Ovary (tissue), 9 donors: Measurements from ENCODE around the gene ENOX2. TPM values are rescaled to one million over a fixed set of nuclear protein-coding genes. Genes with fewer than 3 reads are reported as not detected.

Experiments
- DNase-seq, 5 donors: peaks; one replicate each; pipeline ENCODE4 v3.0.0-alpha.2; 2019 to 2020
- H3K27ac ChIP-seq, 2 donors: fragments of 200-600 bp; one replicate each; pipeline versions ENCODE4 v1.5.1 to v1.8.0; 2019 to 2022
- H3K27me3 ChIP-seq: fragments of 200-600 bp; one replicate; pipeline ENCODE4 v1.8.0; 2022
- H3K36me3 ChIP-seq: fragments of 200-600 bp; sonication (generic); one replicate; pipeline ENCODE4 v1.5.1; 2019
- H3K4me1 ChIP-seq: one replicate; pipeline ENCODE4 v1.8.1; 2013; ENCODE audit warnings: mild to moderate bottlenecking, moderate library complexity; ENCODE audit not compliant: insufficient read depth
- H3K4me3 ChIP-seq: fragments of 200-600 bp; sonication (generic); one replicate; pipeline ENCODE4 v1.5.1; 2017
- H3K9me3 ChIP-seq, 2 donors: fragments of 200-600 bp in 1 of 2; sonication (generic) in 1 of 2; one replicate each; pipeline versions ENCODE4 v1.5.1 to v1.8.1; 2013 to 2019; ENCODE audit warnings: mild to moderate bottlenecking in 1 of 2, moderate library complexity in 1 of 2
- CTCF ChIP-seq, 3 donors: fragments of 450-650 bp in 2 of 3; fragments of 200-600 bp in 1 of 3; IDR thresholded peaks; one replicate each; pipeline versions ENCODE4 v1.5.1 to v1.8.0; 2016 to 2022; ENCODE audit warnings: antibody characterized with exemption in 3 of 3, mild to moderate bottlenecking in 1 of 3
- EP300 ChIP-seq: sonication (generic); formaldehyde crosslinking; IDR thresholded peaks from one replicate; pipeline ENCODE4 v1.6.1; 2017; ENCODE audit warnings: antibody characterized with exemption
- POLR2A ChIP-seq: fragments of 450-650 bp; IDR thresholded peaks from one replicate; pipeline ENCODE4 v1.6.1; 2017; ENCODE audit warnings: antibody characterized with exemption, mild to moderate bottlenecking, moderate library complexity
- WGBS, 3 donors: extraction: QIAGEN DNeasy Blood & Tissue Kit in 1 of 3; methylation state at CpG; one replicate each; pipeline versions ENCODE4 v1.1.5 to v1.1.7; 2013 to 2017; 5-methylcytosine and 5-hydroxymethylcytosine counted together
- intact Hi-C, 4 donors: fragments of 100-400 bp; cut with DNase I; formaldehyde crosslinking; loops; one replicate each; pipeline versions ENCODE4 v1.11.0 to v1.15.1; 2022 to 2023
- polyA plus RNA-seq, 2 donors: library from polyadenylated mRNA; stranded (reverse); fragments of 200-250 nt in 1 of 2; fragments of 350-450 nt in 1 of 2; fragmentation: Illumina TruSeq in 1 of 2; extraction: RNeasy Lipid Tissue Mini Kit (QIAGEN cat#74804) in 1 of 2; gene quantifications; one replicate each; pipeline ENCODE4 v1.2.3, GENCODE V29; 2013 to 2014
- total RNA-seq, 7 donors: library from RNA; depleted of rRNA in 2 of 7; stranded (reverse); fragments of >200 nt in 2 of 7; fragmentation: NEBNext Ultra II Directional in 3 of 7; extraction: Animal tissue kit (Norgen Biotek cat#: 25700) in 3 of 7; gene quantifications; one replicate each; pipeline versions ENCODE4 v1.1.0 to v1.2.4, GENCODE V29; 2016 to 2023
- donor health status: DM: no; HTN: no; CAD: no; lungs with moderate emphysema.
- donor health status: DM: no; HTN: no; CAD: no.
- donor health status: Bipolar disorder and iron deficiency.
- donor health status: DM: yes; HTN: yes; CAD: no.
- donor health status: DM: no; HTN: no; CAD: no.
- donor health status: DM: yes; HTN: yes; CAD: no.

Gene ENOX2
- total and polyA plus RNA-seq, 9 donors, result 5.4 to 17.8 (median 13.1) TPM

- intact Hi-C loops, result no loop called here
- H3K4me1 ChIP-seq, result no peaks in the 10 kb centered on the region
- DNase-seq, result no peak
- H3K27me3 ChIP-seq, result no peaks in the 10 kb centered on the region
- no peaks in the 10 kb centered on the region for H3K36me3 ChIP-seq
- TF ChIP-seq CTCF (IDR thresholded peaks at IDR 0.05), result no peak
- no peak for TF ChIP-seq EP300
- no peak for TF ChIP-seq POLR2A
- no peaks in the 10 kb centered on the region for H3K9me3 ChIP-seq
- H3K4me3 ChIP-seq, result no peak overlapping the region
- H3K27ac ChIP-seq, result no peak overlapping the region
- WGBS, 3 donors, result 26 to 39% (median 34%) methylated on average over 4 of the region's 4 CpGs
These were observed 248.5 kb downstream of the ENOX2 start for GRCh38 chrX:130654409-130654950.

GRCh38 chrX:130652824-130653578 lies 250.0 kb downstream of the ENOX2 start:
- Histone ChIP-seq H3K36me3 (no peaks in the 10 kb centered on the region), H3K4me3 (no peak overlapping the region), H3K9me3 (no peaks in the 10 kb centered on the region), H3K27me3 (no peaks in the 10 kb centered on the region), H3K27ac (no peak overlapping the region), H3K4me1 (no peaks in the 10 kb centered on the region)
- intact Hi-C loops, result no loop called here
- TF ChIP-seq CTCF (IDR thresholded peaks at IDR 0.05), result no peak
- no peak for TF ChIP-seq POLR2A
- TF ChIP-seq EP300, result no peak
- no peak for DNase-seq
- WGBS, 3 donors, result 78 to 82% (median 80%) methylated on average over 6 of the region's 6 CpGs

- DNase-seq, result no peak
These were observed 253.3 kb downstream of the ENOX2 start for GRCh38 chrX:130649738-130650137.

GRCh38 chrX:130647468-130647867 lies 255.5 kb downstream of the ENOX2 start:
- Histone ChIP-seq H3K36me3 (no peaks in the 10 kb centered on the region), H3K27ac (no peak overlapping the region), H3K27me3 (no peaks in the 10 kb centered on the region), H3K4me1 (no peaks in the 10 kb centered on the region), H3K4me3 (no peak overlapping the region), H3K9me3 (no peaks in the 10 kb centered on the region)
- 48 to 61% (median 55%) methylated on average over 1 of the region's 1 CpG for WGBS, 3 donors
- intact Hi-C loops, result no loop called here
- DNase-seq, result no peak
- TF ChIP-seq POLR2A, result no peak
- no peak for TF ChIP-seq CTCF (IDR thresholded peaks at IDR 0.05)
- no peak for TF ChIP-seq EP300

More at GRCh38 chrX:130649738-130650137, 253.3 kb downstream of the ENOX2 start:
- H3K9me3 ChIP-seq, result no peaks in the 10 kb centered on the region
- no peaks in the 10 kb centered on the region for H3K4me1 ChIP-seq
- no peak overlapping the region for H3K4me3 ChIP-seq
- H3K27ac ChIP-seq, result no peak overlapping the region
- H3K36me3 ChIP-seq, result no peaks in the 10 kb centered on the region
- no peaks in the 10 kb centered on the region for H3K27me3 ChIP-seq
- no peak for TF ChIP-seq CTCF (IDR thresholded peaks at IDR 0.05)
- TF ChIP-seq EP300, result no peak
- no peak for TF ChIP-seq POLR2A
- intact Hi-C loops, result no loop called here
